ENCODE results near the gene NUDCD3. TPM values are rescaled to one million over a fixed set of nuclear protein-coding genes. Genes with fewer than 3 reads are reported as not detected.

NUDCD3 gene
- total and polyA plus RNA-seq, 2 experiments from 2014 or later, result 35.7 to 42.7 TPM

GRCh38 chr7:44391746-44392617 is 98.5 kb downstream of the NUDCD3 start:
- no peak for DNase-seq (ENCODE audit: low spot score)

GRCh38 chr7:44391171-44391570 is 99.3 kb downstream of the NUDCD3 start:
- DNase-seq (ENCODE audit: low spot score), result no peak
- no peak for ATAC-seq
- TF ChIP-seq ZNF114 (CRISPR knock-in tag; IDR thresholded peaks at IDR 0.05), result no peak
- TF ChIP-seq JUNB (IDR thresholded peaks at IDR 0.05; ENCODE audit: unreplicated experiment), result no peak
- TF ChIP-seq ETS1 (IDR thresholded peaks at IDR 0.05), result no peak
- no peak for TF ChIP-seq REST (IDR thresholded peaks at IDR 0.05; ENCODE audit: unreplicated experiment)
- TF ChIP-seq ZNF331 (CRISPR knock-in tag; IDR thresholded peaks at IDR 0.05; ENCODE audit: low read depth), result no peak
- no peak for TF ChIP-seq ZNF462 (CRISPR knock-in tag; IDR thresholded peaks at IDR 0.05)
- TF ChIP-seq NANOG (IDR thresholded peaks at IDR 0.05; ENCODE audit: borderline replicate concordance), result no peak
- no peak for TF ChIP-seq EZH2phosphoT487 (IDR thresholded peaks at IDR 0.05; ENCODE audit: unreplicated experiment)
- no peak for TF ChIP-seq STAT1 (IDR thresholded peaks at IDR 0.05; ENCODE audit: unreplicated experiment)

More at GRCh38 chr7:44391746-44392617, 98.5 kb downstream of the NUDCD3 start:
- H3K4me2 ChIP-seq, result no peak overlapping the region
- ATAC-seq, result no peak
- H3K4me3 Mint-ChIP-seq, result no peak overlapping the region
- no peaks in the 10 kb centered on the region for H3K4me1 ChIP-seq (ENCODE audit: insufficient read depth)
- TF ChIP-seq JUNB (IDR thresholded peaks at IDR 0.05; ENCODE audit: unreplicated experiment) (no peak), ZNF331 (CRISPR knock-in tag; IDR thresholded peaks at IDR 0.05; ENCODE audit: low read depth) (no peak), STAT1 (IDR thresholded peaks at IDR 0.05; ENCODE audit: unreplicated experiment) (no peak), EZH2 (IDR thresholded peaks at IDR 0.05; ENCODE audit: low read depth, unreplicated experiment) (no peak), EZH2phosphoT487 (IDR thresholded peaks at IDR 0.05; ENCODE audit: unreplicated experiment) (no peak)
- H2AFZ ChIP-seq, result no peak overlapping the region
- H3K9me3 Mint-ChIP-seq, result no peaks in the 10 kb centered on the region
- H3K9me2 ChIP-seq (ENCODE audit: insufficient read depth), result no peaks in the 10 kb centered on the region
- H4K20me1 ChIP-seq (replicated peaks; ENCODE audit: insufficient read depth), result no peaks in the 10 kb centered on the region
- H3K36me3 Mint-ChIP-seq (ENCODE audit: low read depth), result peaks cover 10% of the 10 kb centered on the region
- no peaks in the 10 kb centered on the region for H3F3A ChIP-seq (replicated peaks; ENCODE audit: low read depth)
- H3K4me3 ChIP-seq, result no peak overlapping the region
- 0 out of 2 replicates have a peak, but pooled peaks cover 3% of the 10 kb centered on the region for H3K79me2 ChIP-seq (replicated peaks; ENCODE audit: insufficient read depth)
- no peaks in the 10 kb centered on the region for H3K4me1 Mint-ChIP-seq
- no peaks in the 10 kb centered on the region; the same call in 1 of the 2 replicates for H3K36me3 ChIP-seq (ENCODE audit: insufficient read depth)
- no peaks in the 10 kb centered on the region for H3K27me3 ChIP-seq (ENCODE audit: insufficient read depth)
- H3K27ac Mint-ChIP-seq, result no peak overlapping the region
- peaks cover 2% of the 10 kb centered on the region for H3K27me3 Mint-ChIP-seq (ENCODE audit: insufficient read depth, low read depth, poor library complexity)
- H3K27ac ChIP-seq (ENCODE audit: low read depth), result no peak overlapping the region

More at GRCh38 chr7:44391171-44391570, 99.3 kb downstream of the NUDCD3 start:
- Histone ChIP-seq H3K4me3 (no peak overlapping the region), H3F3A (replicated peaks; ENCODE audit: low read depth) (no peaks in the 10 kb centered on the region), H4K20me1 (replicated peaks; ENCODE audit: insufficient read depth) (no peaks in the 10 kb centered on the region), H3K4me1 (ENCODE audit: insufficient read depth) (no peaks in the 10 kb centered on the region), H3K4me2 (no peak overlapping the region), H3K36me3 (ENCODE audit: insufficient read depth) (no peaks in the 10 kb centered on the region; the same call in 1 of the 2 replicates), H3K27me3 (ENCODE audit: insufficient read depth) (no peaks in the 10 kb centered on the region), H2AFZ (no peak overlapping the region), H3K9me2 (ENCODE audit: insufficient read depth) (no peaks in the 10 kb centered on the region), H3K79me2 (replicated peaks; ENCODE audit: insufficient read depth) (0 out of 2 replicates have a peak, but pooled peaks cover 3% of the 10 kb centered on the region), H3K27ac (ENCODE audit: low read depth) (no peak overlapping the region)
- peaks cover 10% of the 10 kb centered on the region for H3K36me3 Mint-ChIP-seq (ENCODE audit: low read depth)
- no peaks in the 10 kb centered on the region for H3K9me3 Mint-ChIP-seq
- H3K27me3 Mint-ChIP-seq (ENCODE audit: insufficient read depth, low read depth, poor library complexity), result peaks cover 2% of the 10 kb centered on the region
- H3K4me1 Mint-ChIP-seq, result no peaks in the 10 kb centered on the region
- H3K27ac Mint-ChIP-seq, result no peak overlapping the region
- H3K4me3 Mint-ChIP-seq, result no peak overlapping the region
